ENCODE measurements around the gene MYO7A. TPM values are rescaled to one million over a fixed set of nuclear protein-coding genes. Genes with fewer than 3 reads are reported as not detected.
"Not testable (repeated sequence)": the region's sequence is repeated elsewhere in the genome, so short reads cannot be mapped to it uniquely, and the experiment has no call there.

The MYO7A gene
- total RNA-seq, 4 donors from 2014 or later, result 0.15 to 4.0 (median 1.2) TPM

- Histone ChIP-seq H3K4me1 (peaks cover 0 to under 1% (median 0%) of the 10 kb centered on the region in 3 donors), H3K27me3 (no peaks in the 10 kb centered on the region), H3K9me3 (no peaks in the 10 kb centered on the region), H3K36me3 (peaks cover 0 to 24% (median 0%) of the 10 kb centered on the region in 3 donors), H3K4me3 (no peak overlapping the region), H3K27ac (no peak overlapping the region)
- no peak for DNase-seq
- intact Hi-C loops (cut with DNase I), result no loop called here
- WGBS, 2 donors, result 82 to 100% methylated on average over 2 to 6 of the region's 8 CpGs
- no peak for TF ChIP-seq CTCF (IDR thresholded peaks at IDR 0.05)
- no peak for TF ChIP-seq POLR2A (IDR thresholded peaks at IDR 0.05)
Measured at GRCh38 chr11:77096591-77097019, 31.4 kb upstream of the MYO7A start.

DNA sequence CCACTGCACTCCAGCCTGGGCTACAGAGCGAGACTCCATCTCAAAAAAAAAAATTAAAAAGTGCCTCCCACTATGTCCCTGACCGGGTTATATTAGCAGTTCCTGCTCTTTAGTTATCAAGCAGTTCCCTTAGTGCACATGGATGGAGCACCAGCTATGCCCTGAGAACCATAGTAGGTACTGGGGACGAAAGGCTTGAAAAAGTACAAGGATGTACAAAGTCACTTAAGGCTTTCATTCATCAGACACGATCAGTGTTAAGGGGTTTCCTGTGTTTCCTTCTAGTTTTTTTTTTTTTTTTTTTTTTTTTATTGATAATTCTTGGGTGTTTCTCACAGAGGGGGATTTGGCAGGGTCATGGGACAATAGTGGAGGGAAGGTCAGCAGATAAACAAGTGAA, 30.9 kb upstream of the MYO7A start:
- intact Hi-C loops (cut with DNase I); DNase-seq; H3K27me3 ChIP-seq; H3K9me3 ChIP-seq; H3K27ac ChIP-seq; H3K4me3 ChIP-seq; H3K4me1 ChIP-seq: not testable (repeated sequence)
- WGBS, 2 donors, result 53 to 71% methylated on average over 4 of the region's 4 CpGs
- H3K36me3 ChIP-seq, result peaks cover 0 to 24% (median 0%) of the 10 kb centered on the region in 3 donors

DNA sequence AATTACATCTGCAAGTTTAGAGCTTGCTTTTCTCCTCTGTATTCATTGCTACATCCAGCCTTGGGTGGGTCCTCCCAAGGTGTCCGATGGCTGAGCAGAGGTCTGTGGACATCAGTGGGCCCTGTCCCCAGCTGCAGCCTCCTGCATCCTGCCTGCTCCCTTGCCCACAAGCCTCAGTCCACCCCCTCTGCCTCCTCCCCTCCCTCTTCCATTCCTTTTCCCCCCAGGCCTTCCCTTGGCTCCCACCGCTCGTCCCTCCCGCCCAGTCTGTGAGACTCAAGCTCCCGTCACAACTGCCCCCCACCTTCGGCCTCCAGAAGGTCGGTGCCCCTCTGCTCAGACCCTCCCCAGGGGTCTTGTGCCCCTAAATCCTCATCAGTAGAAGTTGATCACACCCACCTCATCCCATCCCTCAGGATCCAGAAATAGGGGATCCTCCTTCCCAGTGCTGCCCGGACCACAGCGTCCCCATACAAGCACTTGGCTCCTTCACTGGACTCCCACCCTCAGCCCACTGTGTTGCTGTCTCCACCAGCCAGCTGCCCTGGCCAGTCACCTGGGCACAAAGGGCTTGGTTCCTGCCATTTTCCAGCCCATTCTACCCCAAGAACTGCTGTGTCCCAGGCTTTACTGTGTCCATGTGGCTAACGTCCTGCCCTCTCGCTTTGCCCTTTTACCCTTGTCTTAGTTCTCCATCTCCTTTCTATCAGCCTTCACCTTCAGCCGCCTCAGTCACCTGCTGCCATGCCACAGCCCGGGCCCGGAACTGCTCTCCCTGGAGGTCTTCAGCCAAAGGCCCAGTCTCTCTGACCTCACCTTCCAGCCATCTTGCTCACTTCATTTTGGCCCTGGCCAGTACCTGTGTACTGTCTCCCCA, 27.6 kb upstream of the MYO7A start:
- no peak for TF ChIP-seq CTCF (IDR thresholded peaks at IDR 0.05)
- no peak for TF ChIP-seq POLR2A (IDR thresholded peaks at IDR 0.05)
- intact Hi-C loops (cut with DNase I), result no loop called here
- no peak overlapping the region for H3K27ac ChIP-seq
- no peaks in the 10 kb centered on the region for H3K4me1 ChIP-seq
- peaks cover 0 to 27% (median 0%) of the 10 kb centered on the region in 3 donors for H3K36me3 ChIP-seq
- WGBS, 2 donors, result 89 to 95% methylated on average over 14 of the region's 14 CpGs
- H3K9me3 ChIP-seq, result no peaks in the 10 kb centered on the region
- H3K4me3 ChIP-seq, result no peak overlapping the region
- no peaks in the 10 kb centered on the region for H3K27me3 ChIP-seq
- no peak for DNase-seq

DNA sequence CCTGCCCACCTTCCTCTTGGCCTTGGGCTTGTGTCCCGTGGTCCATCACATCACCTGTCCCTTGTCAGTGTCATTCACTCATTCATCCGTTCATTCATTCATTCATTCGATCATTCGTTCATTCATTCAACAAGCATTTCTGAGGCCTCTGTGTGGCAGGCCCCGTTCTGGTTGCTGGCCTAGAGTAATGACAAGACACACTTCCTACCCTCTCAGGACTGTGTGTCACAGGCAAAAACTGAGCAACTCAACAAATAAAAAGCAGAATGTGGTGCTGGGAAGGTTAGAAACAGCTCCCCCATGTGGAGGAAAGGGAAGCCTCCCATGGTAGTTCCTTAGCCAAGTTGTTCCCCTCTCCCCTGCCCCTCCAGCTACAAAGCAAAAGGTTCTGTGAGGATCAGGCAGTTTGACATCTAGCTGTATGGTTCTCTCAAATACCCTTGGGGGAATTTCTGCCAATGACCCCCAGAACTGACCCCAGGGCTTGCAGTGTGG, 27.0 kb upstream of the MYO7A start:
- Histone ChIP-seq H3K4me3 (no peak overlapping the region), H3K27ac (no peak overlapping the region), H3K9me3 (no peaks in the 10 kb centered on the region), H3K4me1 (no peaks in the 10 kb centered on the region), H3K36me3 (peaks cover 0 to 22% (median 0%) of the 10 kb centered on the region in 3 donors), H3K27me3 (no peaks in the 10 kb centered on the region)
- WGBS, 2 donors, result 82 to 90% methylated on average over 4 to 5 of the region's 5 CpGs
- no peak for DNase-seq
- TF ChIP-seq CTCF (IDR thresholded peaks at IDR 0.05) (peak in 2 of 6 experiments; percentile 18 to 45), POLR2A (IDR thresholded peaks at IDR 0.05) (no peak)
- intact Hi-C loops (cut with DNase I), result no loop called here

GRCh38 chr11:77102246-77103210, 25.5 kb upstream of the MYO7A start, which contains the start of gene OMP:
TSS of gene OMP (plus strand) at chr11:77102840. CDS start at chr11:77102840, 0 bp downstream.
- intact Hi-C loops (cut with DNase I), result no loop called here
- Histone ChIP-seq H3K4me1 (peaks cover 0 to 6% (median 3%) of the 10 kb centered on the region in 3 donors), H3K27ac (no peak within 1 kb of the TSS), H3K36me3 (peaks cover 0 to 22% (median 0%) of the 10 kb centered on the region in 3 donors), H3K4me3 (no peak within 1 kb of the TSS), H3K27me3 (no peaks in the 10 kb centered on the region), H3K9me3 (no peaks in the 10 kb centered on the region)
- no peak for DNase-seq
- no peak for TF ChIP-seq CTCF (IDR thresholded peaks at IDR 0.05)
- TF ChIP-seq POLR2A (IDR thresholded peaks at IDR 0.05), result no peak
- 81 to 89% methylated on average over 15 to 21 of the region's 37 CpGs for WGBS, 2 donors
